Activated T-helper 2 cell treated with anti-CD3 and anti-CD28 coated beads, Interferon-gamma antibody, Interleukin-2, Interleukin-4, amounts not matched to agents 10 μg/mL and 5 μg/mL and 100 μg/mL, durations not matched to agents 14 hours and 24 hours and 36 hours (primary cell): ENCODE data around the gene MVK. TPM values are rescaled to one million over a fixed set of nuclear protein-coding genes. Genes with fewer than 3 reads are reported as not detected.

Source experiments
- DNase-seq: peaks from one replicate; pipeline ENCODE4 v3.0.0; 2021; ENCODE audit warnings: low spot score
- H3K27ac Mint-ChIP-seq: one replicate; pipeline ENCODE4 v1.8.0; 2021; ENCODE audit warnings: mixed read lengths
- H3K27me3 Mint-ChIP-seq: one replicate; pipeline ENCODE4 v1.8.0; 2021; ENCODE audit warnings: low read depth, mixed read lengths
- H3K36me3 Mint-ChIP-seq: one replicate; pipeline ENCODE4 v1.8.0; 2021; ENCODE audit warnings: low read depth, mixed read lengths
- H3K4me1 Mint-ChIP-seq: one replicate; pipeline ENCODE4 v1.8.0; 2021; ENCODE audit warnings: low read depth, mixed read lengths
- H3K4me3 Mint-ChIP-seq: one replicate; pipeline ENCODE4 v1.8.0; 2021; ENCODE audit warnings: low read depth, mild to moderate bottlenecking, moderate library complexity, mixed read lengths
- H3K9me3 Mint-ChIP-seq: one replicate; pipeline ENCODE4 v1.8.0; 2021; ENCODE audit warnings: mixed read lengths
- intact Hi-C: fragments of 100-400 bp; cut with micrococcal nuclease; formaldehyde crosslinking; loops from one replicate; pipeline ENCODE4 v1.15.1; 2023
- total RNA-seq: library from RNA; stranded (reverse); gene quantifications from 2 replicates; pipeline ENCODE4 v1.2.3, GENCODE V29; 2022

MVK gene
- total RNA-seq, 1 donor from 2014 or later: 33.6 TPM

- peaks cover 55% of the 10 kb centered on the region for H3K36me3 Mint-ChIP-seq
- H3K4me1 Mint-ChIP-seq: peaks cover 12% of the 10 kb centered on the region
- H3K4me3 Mint-ChIP-seq: no peak overlapping the region
- no peak overlapping the region for H3K27ac Mint-ChIP-seq
- no peaks in the 10 kb centered on the region for H3K9me3 Mint-ChIP-seq
- no peak for DNase-seq
- no peaks in the 10 kb centered on the region for H3K27me3 Mint-ChIP-seq
- intact Hi-C loops: loop anchor here (10.0 kb wide), 1 partner anchor 484 kb away; the partner anchor contains the start of genes ALKBH2 and UNG
Measured at GRCh38 chr12:109578330-109578927, 4.8 kb downstream of the MVK start.

- Mint-ChIP-seq H3K9me3 (no peaks in the 10 kb centered on the region), H3K4me1 (peaks cover 4% of the 10 kb centered on the region), H3K27ac (no peak overlapping the region), H3K27me3 (no peaks in the 10 kb centered on the region), H3K4me3 (no peak overlapping the region), H3K36me3 (peaks cover 59% of the 10 kb centered on the region)
- intact Hi-C loops: loop anchor here (10.0 kb wide), 1 partner anchor 485 kb away; the partner anchor contains the start of genes ALKBH2 and UNG
- no peak for DNase-seq
Measured at GRCh38 chr12:109579639-109580038, 6.0 kb downstream of the MVK start.

GRCh38 chr12:109580272-109580671 is 6.7 kb downstream of the MVK start:
- intact Hi-C loops: no loop called here
- Mint-ChIP-seq H3K27me3 (no peaks in the 10 kb centered on the region), H3K4me1 (no peaks in the 10 kb centered on the region), H3K4me3 (no peak overlapping the region), H3K9me3 (no peaks in the 10 kb centered on the region), H3K36me3 (peaks cover 59% of the 10 kb centered on the region), H3K27ac (no peak overlapping the region)
- no peak for DNase-seq

- intact Hi-C loops: no loop called here
- Mint-ChIP-seq H3K27me3 (no peaks in the 10 kb centered on the region), H3K27ac (no peak overlapping the region), H3K4me1 (no peaks in the 10 kb centered on the region), H3K4me3 (no peak overlapping the region), H3K36me3 (peaks cover 55% of the 10 kb centered on the region), H3K9me3 (no peaks in the 10 kb centered on the region)
- no peak for DNase-seq
Measured at GRCh38 chr12:109580684-109581333, 7.2 kb downstream of the MVK start.

GRCh38 chr12:109581334-109581691 is 7.7 kb downstream of the MVK start:
- no peak for DNase-seq
- Mint-ChIP-seq H3K9me3 (no peaks in the 10 kb centered on the region), H3K4me1 (no peaks in the 10 kb centered on the region), H3K27ac (no peak overlapping the region), H3K4me3 (no peak overlapping the region), H3K27me3 (no peaks in the 10 kb centered on the region), H3K36me3 (peaks cover 52% of the 10 kb centered on the region)
- intact Hi-C loops: no loop called here

- intact Hi-C loops: no loop called here
- Mint-ChIP-seq H3K27ac (no peak overlapping the region), H3K27me3 (no peaks in the 10 kb centered on the region), H3K4me1 (no peaks in the 10 kb centered on the region), H3K4me3 (no peak overlapping the region), H3K9me3 (no peaks in the 10 kb centered on the region), H3K36me3 (peaks cover 49% of the 10 kb centered on the region)
- DNase-seq: no peak
Measured at GRCh38 chr12:109581856-109582255, 8.3 kb downstream of the MVK start.

GRCh38 chr12:109582636-109583035 is 9.0 kb downstream of the MVK start:
- intact Hi-C loops: no loop called here
- Mint-ChIP-seq H3K27me3 (no peaks in the 10 kb centered on the region), H3K36me3 (peaks cover 43% of the 10 kb centered on the region), H3K9me3 (no peaks in the 10 kb centered on the region), H3K4me3 (no peak overlapping the region), H3K4me1 (no peaks in the 10 kb centered on the region), H3K27ac (no peak overlapping the region)
- DNase-seq: no peak

GRCh38 chr12:109583733-109584132 is 10.1 kb downstream of the MVK start:
- intact Hi-C loops: no loop called here
- Mint-ChIP-seq H3K27me3 (no peaks in the 10 kb centered on the region), H3K36me3 (peaks cover 40% of the 10 kb centered on the region), H3K9me3 (no peaks in the 10 kb centered on the region), H3K27ac (no peak overlapping the region), H3K4me1 (no peaks in the 10 kb centered on the region), H3K4me3 (no peak overlapping the region)
- no peak for DNase-seq

GRCh38 chr12:109586385-109587296 is 13.0 kb downstream of the MVK start:
- no peak for DNase-seq
- no peak overlapping the region for H3K27ac Mint-ChIP-seq
- peaks cover 23% of the 10 kb centered on the region for H3K36me3 Mint-ChIP-seq
- intact Hi-C loops: no loop called here
- no peaks in the 10 kb centered on the region for H3K4me1 Mint-ChIP-seq
- H3K4me3 Mint-ChIP-seq: no peak overlapping the region
- H3K9me3 Mint-ChIP-seq: no peaks in the 10 kb centered on the region
- no peaks in the 10 kb centered on the region for H3K27me3 Mint-ChIP-seq

- intact Hi-C loops: no loop called here
- H3K36me3 Mint-ChIP-seq: peaks cover 26% of the 10 kb centered on the region
- H3K27ac Mint-ChIP-seq: no peak overlapping the region
- no peaks in the 10 kb centered on the region for H3K27me3 Mint-ChIP-seq
- no peaks in the 10 kb centered on the region for H3K9me3 Mint-ChIP-seq
- H3K4me1 Mint-ChIP-seq: no peaks in the 10 kb centered on the region
- no peak for DNase-seq
- H3K4me3 Mint-ChIP-seq: no peak overlapping the region
Measured at GRCh38 chr12:109587921-109588320, 14.3 kb downstream of the MVK start.

- no peak overlapping the region for H3K4me3 Mint-ChIP-seq
- no peaks in the 10 kb centered on the region for H3K9me3 Mint-ChIP-seq
- H3K27me3 Mint-ChIP-seq: no peaks in the 10 kb centered on the region
- peaks cover 27% of the 10 kb centered on the region for H3K36me3 Mint-ChIP-seq
- no peaks in the 10 kb centered on the region for H3K4me1 Mint-ChIP-seq
- intact Hi-C loops: no loop called here
- DNase-seq: no peak
- no peak overlapping the region for H3K27ac Mint-ChIP-seq
Measured at GRCh38 chr12:109588461-109589239, 15.1 kb downstream of the MVK start.

GRCh38 chr12:109589240-109589590 is 15.6 kb downstream of the MVK start:
- no peaks in the 10 kb centered on the region for H3K27me3 Mint-ChIP-seq
- H3K36me3 Mint-ChIP-seq: peaks cover 29% of the 10 kb centered on the region
- intact Hi-C loops: no loop called here
- no peak for DNase-seq
- H3K4me3 Mint-ChIP-seq: no peak overlapping the region
- no peaks in the 10 kb centered on the region for H3K9me3 Mint-ChIP-seq
- H3K27ac Mint-ChIP-seq: no peak overlapping the region
- H3K4me1 Mint-ChIP-seq: peaks cover 2% of the 10 kb centered on the region
